ENCODE measurements around the gene ANKRD11.

- TF ChIP-seq REST (IDR thresholded peaks at IDR 0.05; ENCODE audit: borderline replicate concordance) (no peak), CTCF (IDR thresholded peaks at IDR 0.05; ENCODE audit: poor library complexity, severe bottlenecking) (no peak)
Measured at GRCh38 chr16:89371386-89371785, 119.0 kb downstream of the ANKRD11 start.
